HepG2 (cell line): ENCODE data around the gene HACL1. TPM values are rescaled to one million over a fixed set of nuclear protein-coding genes. Genes with fewer than 3 reads are reported as not detected.

Source experiments
- GLMP ChIP-seq: sonication (generic); formaldehyde crosslinking; IDR thresholded peaks from 2 replicates; pipeline ENCODE4 v1.9.0; 2021; ENCODE audit warnings: missing genetic modification reagents, mild to moderate bottlenecking, borderline replicate concordance
- MAFG ChIP-seq: sonication (generic); formaldehyde crosslinking; IDR thresholded peaks from 2 replicates; pipeline ENCODE4 v1.5.1; 2020; ENCODE audit warnings: mild to moderate bottlenecking, missing genetic modification reagents
- MYC ChIP-seq: sonication (generic); formaldehyde crosslinking; IDR thresholded peaks from 2 replicates; pipeline ENCODE4 v1.9.0; 2021; ENCODE audit warnings: missing genetic modification reagents, borderline replicate concordance
- NFATC3 ChIP-seq: sonication (generic); formaldehyde crosslinking; IDR thresholded peaks from 2 replicates; pipeline ENCODE4 v1.5.1; 2020; ENCODE audit warnings: mild to moderate bottlenecking, missing genetic modification reagents
- NFE2L2 ChIP-seq: fragments of 150-350 bp; IDR thresholded peaks from 2 replicates; pipeline ENCODE4 v1.6.1; 2014; ENCODE audit warnings: low read length
- PTBP1 ChIP-seq: fragments of 200-400 bp; formaldehyde crosslinking; IDR thresholded peaks from 2 replicates; pipeline ENCODE4 v1.6.1; 2018; ENCODE audit warnings: low read length, low read depth; ENCODE audit not compliant: poor library complexity, severe bottlenecking
- YY1 ChIP-seq: IDR thresholded peaks from 2 replicates; pipeline ENCODE4 v1.6.1; 2011; ENCODE audit warnings: low read length, low read depth, moderate library complexity, mild to moderate bottlenecking; ENCODE audit not compliant: insufficient read depth, insufficient replicate concordance
- ZBTB3 ChIP-seq: sonication (generic); formaldehyde crosslinking; IDR thresholded peaks from 2 replicates; pipeline ENCODE4 v1.4.0; 2020; ENCODE audit warnings: low read depth, mild to moderate bottlenecking, moderate library complexity, missing genetic modification reagents, borderline replicate concordance
- ZBTB33 ChIP-seq: sonication (generic); formaldehyde crosslinking; IDR thresholded peaks from 2 replicates; pipeline ENCODE4 v1.4.0; 2020; ENCODE audit warnings: missing genetic modification reagents
- ZNF142 ChIP-seq: sonication (generic); formaldehyde crosslinking; IDR thresholded peaks from 2 replicates; pipeline ENCODE4 v1.4.0; 2020; ENCODE audit warnings: missing genetic modification reagents
- ZNF18 ChIP-seq: sonication (generic); formaldehyde crosslinking; IDR thresholded peaks from 2 replicates; pipeline ENCODE4 v1.8.0; 2022; ENCODE audit warnings: mild to moderate bottlenecking, missing genetic modification reagents; ENCODE audit not compliant: insufficient replicate concordance
- ZNF317 ChIP-seq: sonication (generic); formaldehyde crosslinking; IDR thresholded peaks from 2 replicates; pipeline ENCODE4 v1.5.0; 2020; ENCODE audit warnings: mild to moderate bottlenecking, missing genetic modification reagents
- ZNF333 ChIP-seq: sonication (generic); formaldehyde crosslinking; IDR thresholded peaks from 2 replicates; pipeline ENCODE4 v1.4.0; 2020; ENCODE audit warnings: mild to moderate bottlenecking, missing genetic modification reagents, borderline replicate concordance
- ZNF343 ChIP-seq: sonication (generic); formaldehyde crosslinking; IDR thresholded peaks from 2 replicates; pipeline ENCODE4 v1.4.0; 2020; ENCODE audit warnings: mild to moderate bottlenecking, missing genetic modification reagents
- ZNF704 ChIP-seq: sonication (generic); formaldehyde crosslinking; IDR thresholded peaks from 2 replicates; pipeline ENCODE4 v1.8.1; 2023; ENCODE audit warnings: mild to moderate bottlenecking, inconsistent platforms, moderate library complexity, missing genetic modification reagents, borderline replicate concordance
- polyA plus RNA-seq, 8 experiments: library from polyadenylated mRNA; depleted of rRNA in 3 of 8; stranded (reverse) in 7 of 8; unstranded in 1 of 8; fragments of >200 nt; fragmentation: Illumina TruSeq in 4 of 8; extraction: Trizol in 4 of 8; gene quantifications; 2 replicates each; pipeline versions ENCODE4 v1.2.1 to v1.2.3, GENCODE V29; 2011 to 2016; ENCODE audit warnings: low read depth in 4 of 8, missing spikeins in 1 of 8, mixed read lengths in 1 of 8; ENCODE audit not compliant: insufficient read depth in 1 of 8
- total RNA-seq, 5 experiments: library from RNA; depleted of rRNA; stranded (reverse); fragments of >200 nt; fragmentation: Illumina TruSeq; extraction: Trizol; gene quantifications; 2 replicates each; pipeline ENCODE4 v1.2.3, GENCODE V29; 2016; ENCODE audit warnings: low read depth in 1 of 5

The HACL1 gene
- total and polyA plus RNA-seq, 2 of the 13 experiments (the other 11 are each of a cell fraction or from before 2014, with no cell fraction given), result 22.1 to 25.7 TPM

GRCh38 chr3:15601399-15602145, at the start of gene HACL1, which contains the start of gene BTD (continued):
- TF ChIP-seq ZNF142 (CRISPR knock-in tag), result peak; percentile 65
- peak; percentile 74 for TF ChIP-seq MYC (CRISPR knock-in tag)
- no peak for TF ChIP-seq GLMP (CRISPR knock-in tag)
- TF ChIP-seq ZBTB3, result no peak
- no peak for TF ChIP-seq PTBP1
- TF ChIP-seq ZNF343, result peak; percentile 56; the same call in 1 of the 2 replicates
- no peak for TF ChIP-seq NFATC3 (CRISPR knock-in tag)
- peak; percentile 56 for TF ChIP-seq YY1
- TF ChIP-seq NFE2L2, result no peak
- no peak; the same call in 1 of the 2 replicates for TF ChIP-seq ZNF317 (CRISPR knock-in tag)
- 0 out of 2 replicates have a peak, but pooled peaks have one; percentile 28 for TF ChIP-seq ZNF333 (CRISPR knock-in tag)
- no peak for TF ChIP-seq MAFG (CRISPR knock-in tag)
- TF ChIP-seq ZNF18 (CRISPR knock-in tag), result peak; percentile 50
- TF ChIP-seq ZBTB33 (CRISPR knock-in tag), result no peak
- TF ChIP-seq ZNF704 (CRISPR knock-in tag), result 0 out of 2 replicates have a peak, but pooled peaks have one; percentile 88
